Measurements from ENCODE around the gene DOCK3.
"Not testable (repeated sequence)": the region's sequence is repeated elsewhere in the genome, so short reads cannot be mapped to it uniquely, and the experiment has no call there.

DOCK3 gene

DNA sequence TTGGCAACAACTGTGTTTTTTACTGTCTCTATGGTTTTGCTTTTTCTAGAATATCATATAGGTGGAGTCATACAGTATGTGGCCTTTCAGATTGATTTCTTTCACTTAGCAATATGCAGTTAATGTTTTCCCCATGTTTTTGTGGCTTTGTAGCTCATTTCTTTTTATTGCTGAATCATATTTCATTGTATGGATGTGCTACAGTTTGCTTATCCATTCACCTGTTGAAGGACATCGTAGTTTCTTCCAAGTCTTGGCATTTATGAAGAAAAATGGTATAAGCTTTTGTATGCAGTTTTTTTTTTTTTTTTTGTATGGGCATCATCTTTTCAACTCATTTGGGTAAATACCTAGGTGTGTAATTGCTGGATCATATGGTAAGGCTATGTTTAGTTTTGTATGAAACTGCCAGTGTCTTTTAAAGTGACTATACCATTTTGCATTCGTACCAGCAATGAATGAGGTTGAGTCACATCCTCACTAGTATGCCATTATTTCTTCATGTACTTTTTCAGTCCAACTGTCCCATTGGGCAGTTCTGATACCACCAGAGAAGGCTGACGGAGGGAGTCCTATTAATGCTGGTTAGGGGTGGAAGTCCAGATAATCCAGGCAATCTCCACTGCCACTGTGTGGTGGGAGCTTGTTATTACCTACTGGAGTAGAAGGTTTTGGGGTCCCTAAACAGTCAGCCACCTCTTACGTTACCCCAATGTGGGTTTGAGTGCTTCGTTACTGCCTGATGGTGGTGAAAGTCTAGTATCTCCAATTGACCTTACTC lies 210.5 kb downstream of the DOCK3 start:
- no peak for DNase-seq (ENCODE audit: low read depth in 2 of 2)

DNA sequence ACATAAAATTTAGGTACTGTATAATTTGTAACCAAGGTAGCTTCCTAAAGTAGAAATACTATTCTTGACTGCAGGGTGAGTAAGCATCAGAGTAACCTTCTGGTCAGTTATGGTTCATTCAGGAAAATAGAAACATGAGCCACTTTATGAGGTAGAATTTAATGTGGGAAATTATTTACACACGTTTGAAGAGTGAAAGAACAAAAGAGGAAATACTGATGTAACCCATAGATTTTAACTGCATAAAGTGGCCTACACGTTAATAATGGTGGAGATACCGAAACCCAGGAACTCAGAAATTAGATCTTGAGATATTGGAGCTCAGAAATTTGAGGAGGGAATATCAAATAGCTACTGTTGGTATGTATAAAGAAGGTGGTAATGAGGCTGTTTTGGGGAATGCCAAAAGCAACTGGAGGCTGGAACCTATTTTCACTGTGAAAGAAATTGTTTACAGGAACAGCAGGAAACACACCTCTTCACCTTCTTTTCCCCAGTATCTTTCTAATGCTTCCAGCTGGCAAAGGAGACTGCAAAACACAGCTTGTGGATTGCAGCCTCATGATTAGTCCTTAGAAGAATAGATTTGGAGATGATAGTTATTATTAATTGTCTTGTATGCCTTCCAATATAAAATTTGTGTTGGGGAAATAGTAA lies 216.1 kb downstream of the DOCK3 start:
- DNase-seq (ENCODE audit: low read depth in 2 of 2): no peak

DNA sequence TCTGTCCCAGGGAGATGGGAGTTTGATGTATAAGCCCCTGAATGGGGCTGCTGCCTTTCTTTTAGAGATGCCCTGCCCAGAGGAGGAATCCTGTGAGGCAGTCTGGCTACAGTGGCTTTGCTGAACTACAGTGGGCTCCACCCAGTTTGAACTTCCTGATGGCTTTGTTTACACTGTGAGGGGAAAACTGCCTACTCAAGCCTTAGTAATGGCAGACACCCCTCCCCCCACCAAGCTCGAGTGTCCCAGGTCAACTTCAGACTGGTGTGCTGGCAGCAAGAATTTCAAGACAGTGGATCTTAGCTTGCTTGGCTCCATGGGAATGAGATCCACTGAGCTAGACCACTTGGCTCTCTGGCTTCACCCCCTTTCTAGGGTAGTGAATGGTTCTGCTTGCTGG lies 226.4 kb downstream of the DOCK3 start:
- not testable (repeated sequence) for DNase-seq (ENCODE audit: low read depth in 2 of 2)

DNA sequence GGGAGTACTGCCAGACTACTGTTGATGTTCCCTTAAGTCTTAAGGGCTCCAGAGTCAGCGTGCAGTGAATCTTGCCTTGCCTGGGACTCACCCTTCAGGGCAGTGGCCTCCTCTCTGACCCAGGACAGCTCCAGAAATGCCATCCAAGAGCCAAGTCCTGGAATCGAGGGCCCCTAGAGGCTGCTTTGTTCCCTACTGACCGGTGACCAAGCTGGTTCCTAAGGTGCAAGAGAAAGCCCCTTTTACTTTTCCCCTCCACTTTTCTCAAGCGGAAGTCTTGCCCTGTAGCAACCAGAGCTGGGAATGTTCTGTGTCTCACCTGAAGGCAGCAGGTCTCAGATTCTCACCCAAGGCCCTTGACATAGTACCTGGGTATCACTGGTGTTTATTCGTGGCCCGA lies 238.0 kb downstream of the DOCK3 start:
- DNase-seq (ENCODE audit: low read depth in 2 of 2): no peak

DNA sequence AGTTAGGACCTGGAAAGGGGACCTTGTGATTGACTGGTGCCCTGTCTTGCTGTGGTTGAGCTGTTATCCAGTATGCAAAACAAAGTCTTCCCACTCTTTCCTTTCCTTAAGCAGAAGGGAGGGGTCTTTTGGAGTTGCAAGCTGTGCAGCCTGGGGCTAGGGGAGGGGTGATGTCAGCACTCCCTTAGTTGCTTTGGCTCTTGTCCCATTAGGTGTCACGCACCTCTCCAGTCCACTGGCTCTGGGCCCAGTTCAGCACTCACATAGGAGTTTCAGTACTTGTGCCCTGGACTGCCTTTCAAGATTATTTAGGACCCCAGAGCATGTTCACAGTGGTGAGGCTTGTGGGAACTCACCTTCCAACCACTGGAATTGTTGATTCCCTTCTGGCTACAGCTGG lies 238.5 kb downstream of the DOCK3 start:
- no peak for DNase-seq (ENCODE audit: low read depth in 2 of 2)

DNA sequence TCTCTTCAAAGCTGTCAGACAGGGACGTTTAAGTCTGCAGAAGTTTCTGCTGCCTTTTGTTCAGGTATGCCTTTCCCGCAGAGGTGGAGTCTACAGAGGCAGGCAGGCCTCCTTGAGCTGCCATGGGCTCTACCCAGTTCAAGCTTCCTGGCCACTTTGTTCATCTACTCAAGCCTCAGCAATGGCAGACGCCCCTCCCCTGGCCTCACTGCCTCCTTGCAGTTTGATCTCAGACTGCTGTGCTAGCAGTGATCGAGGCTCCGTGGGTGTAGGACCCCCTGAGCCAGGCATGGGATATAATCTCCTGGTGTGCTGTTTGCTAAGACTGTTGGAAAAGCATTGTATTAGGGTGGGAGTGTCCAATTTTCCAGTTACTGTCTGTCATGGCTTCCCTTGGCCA lies 247.3 kb downstream of the DOCK3 start:
- not testable (repeated sequence) for DNase-seq (ENCODE audit: low read depth in 2 of 2)

DNA sequence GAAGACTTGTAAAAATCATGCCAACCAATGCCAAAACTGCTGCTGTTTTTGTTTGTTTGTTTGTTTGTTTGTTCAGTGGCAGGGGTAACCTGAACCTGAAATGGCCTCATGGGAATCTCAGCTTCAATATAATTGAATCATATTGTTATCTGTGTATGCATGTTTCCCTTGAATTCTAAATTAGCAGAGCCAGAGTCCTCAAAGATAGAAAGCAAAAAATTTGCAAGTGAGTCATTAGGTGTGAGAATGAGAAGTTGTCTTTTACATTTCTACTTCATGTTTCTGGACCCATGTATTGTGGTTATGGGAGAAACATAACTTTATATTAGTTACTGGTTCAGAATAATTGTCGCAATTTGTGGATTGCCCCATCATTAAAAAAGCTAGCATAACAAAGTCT lies 249.2 kb downstream of the DOCK3 start:
- DNase-seq (ENCODE audit: low read depth in 2 of 2): no peak

DNA sequence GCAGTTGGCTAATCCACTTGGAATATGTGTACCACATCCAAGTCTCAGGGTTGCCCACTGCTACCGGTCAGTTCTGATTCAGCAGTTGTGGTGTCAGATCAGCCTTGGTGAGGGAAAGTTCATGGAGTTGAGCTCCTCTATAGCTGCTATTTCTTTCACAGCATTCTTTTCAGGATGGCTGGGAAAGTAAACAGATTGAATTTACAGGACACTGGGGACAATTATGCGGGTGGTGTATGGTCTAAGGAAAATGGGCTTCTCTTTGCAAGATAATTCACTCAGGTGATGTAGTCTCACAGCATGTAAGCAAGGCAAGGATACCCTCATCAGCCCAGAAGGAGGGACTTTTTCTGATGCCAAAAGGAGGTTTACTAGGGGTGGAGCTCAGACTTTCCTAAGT lies 249.9 kb downstream of the DOCK3 start:
- no peak for DNase-seq (ENCODE audit: low read depth in 2 of 2)

DNA sequence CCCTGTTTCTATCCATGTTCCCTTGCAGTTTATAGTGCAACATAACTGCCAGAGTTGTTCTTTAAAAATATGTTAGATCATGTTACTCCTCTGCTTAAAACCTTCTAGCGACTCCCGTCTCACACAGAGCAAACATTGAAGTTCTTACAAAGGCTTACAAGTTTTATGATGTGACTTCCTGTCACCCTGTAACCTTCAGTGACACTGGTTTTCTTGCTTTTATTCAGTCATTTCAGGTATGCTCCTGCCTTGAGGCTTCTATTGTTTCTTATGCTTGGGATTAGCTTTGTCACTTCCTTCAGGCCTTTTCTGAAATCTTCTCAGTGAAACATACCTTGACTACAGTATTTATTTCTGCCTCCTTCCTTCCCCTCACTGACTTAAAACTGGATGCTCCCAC lies 252.1 kb downstream of the DOCK3 start:
- DNase-seq (ENCODE audit: low read depth in 2 of 2): no peak

DNA sequence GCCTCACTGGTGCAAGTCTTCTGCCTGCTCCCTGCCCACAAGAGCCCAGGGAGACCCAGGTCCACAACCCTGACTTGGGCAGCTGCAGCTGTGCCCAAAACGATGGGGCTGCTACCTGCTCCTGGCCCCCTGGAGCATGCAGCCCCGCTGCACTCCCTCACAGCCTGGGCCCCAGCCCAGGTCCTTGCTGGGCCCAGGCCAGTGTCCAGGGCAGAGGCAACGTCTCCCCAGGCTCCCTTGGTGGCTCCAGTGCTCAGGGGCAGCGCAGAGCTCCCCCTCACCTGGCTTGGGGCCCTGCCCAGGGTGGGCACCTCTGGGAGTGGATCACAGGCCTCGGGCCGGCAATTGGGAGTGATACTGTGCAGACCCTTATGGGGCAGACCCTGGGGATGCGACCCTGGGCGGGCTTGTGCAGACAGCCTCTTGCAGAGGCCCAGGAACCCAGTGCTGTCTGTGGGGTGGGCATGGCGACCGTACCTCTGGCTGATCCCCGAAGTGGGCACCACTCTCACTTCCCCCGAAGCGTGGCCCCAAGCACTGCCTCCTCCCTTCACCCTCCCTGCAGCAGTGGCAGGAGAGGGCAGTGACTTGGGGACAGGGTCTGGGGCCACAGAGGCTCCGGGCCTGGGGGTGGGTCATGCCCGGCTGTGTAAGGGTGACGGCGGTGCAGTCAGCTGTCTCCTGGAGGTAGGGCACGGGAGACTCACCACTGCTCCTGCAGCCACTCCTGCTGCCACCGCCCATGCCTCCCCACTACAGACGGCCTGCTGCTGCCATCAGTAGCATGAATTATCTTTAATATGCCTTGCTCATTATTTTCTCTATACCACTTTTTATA lies 255.9 kb downstream of the DOCK3 start:
- DNase-seq (ENCODE audit: low read depth in 2 of 2): no peak

DNA sequence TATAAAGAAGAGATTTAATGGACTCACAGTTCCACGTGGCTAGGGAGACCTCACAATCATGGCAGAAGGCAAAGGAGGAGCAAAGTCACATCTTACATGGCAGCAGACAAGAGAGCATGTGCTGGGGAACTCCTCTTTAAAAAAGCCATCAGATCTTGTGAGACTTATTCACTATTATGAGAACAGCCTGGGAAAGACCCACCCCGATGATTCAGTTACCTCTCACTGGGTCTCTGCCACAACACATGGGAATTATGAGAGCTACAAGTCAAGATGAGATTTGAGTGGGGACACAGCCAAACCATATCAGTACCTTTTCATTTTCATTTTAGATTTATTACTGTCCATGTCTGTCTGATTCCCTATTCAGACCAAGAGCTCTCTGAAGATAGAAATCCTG lies 258.2 kb downstream of the DOCK3 start:
- not testable (repeated sequence) for DNase-seq (ENCODE audit: low read depth in 2 of 2)

DNA sequence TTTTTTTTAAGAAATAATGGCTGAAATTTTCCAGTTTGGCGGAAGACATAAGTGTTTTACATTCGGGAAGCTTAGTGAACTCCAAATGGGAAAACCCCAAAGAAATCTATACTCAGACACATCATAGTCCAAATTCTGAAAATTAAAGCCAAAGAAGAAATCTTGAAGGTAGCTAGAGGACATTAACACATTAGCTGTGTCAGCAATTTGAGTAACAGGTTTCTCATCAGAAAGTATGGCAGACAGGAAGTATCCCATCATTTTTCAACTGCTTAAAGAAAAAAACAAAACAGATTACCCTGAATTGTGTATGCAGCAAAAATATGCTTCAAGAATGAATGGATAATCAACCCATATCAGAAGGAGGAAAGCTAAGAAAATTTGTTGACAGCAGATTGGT lies 261.7 kb downstream of the DOCK3 start:
- DNase-seq (ENCODE audit: low read depth in 2 of 2): no peak

DNA sequence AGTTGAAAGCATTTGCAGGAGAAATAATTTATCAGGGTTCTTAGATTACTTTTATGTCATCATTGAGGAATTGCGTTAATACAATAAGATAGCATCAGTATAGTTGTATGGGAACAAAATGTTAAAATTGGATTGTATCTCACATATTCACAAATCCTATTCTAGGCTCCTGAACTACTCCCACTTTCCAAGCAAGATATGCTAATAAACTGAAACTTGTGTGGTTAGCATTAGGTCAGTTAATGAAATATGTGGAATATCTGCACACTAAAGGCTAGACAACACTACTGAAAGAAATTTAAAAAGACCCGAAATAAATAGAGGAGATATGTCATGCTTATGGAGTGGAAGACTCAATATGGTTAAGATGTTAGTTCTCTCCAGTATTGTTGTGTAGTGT lies 272.7 kb downstream of the DOCK3 start:
- DNase-seq (ENCODE audit: low read depth in 2 of 2): no peak

DNA sequence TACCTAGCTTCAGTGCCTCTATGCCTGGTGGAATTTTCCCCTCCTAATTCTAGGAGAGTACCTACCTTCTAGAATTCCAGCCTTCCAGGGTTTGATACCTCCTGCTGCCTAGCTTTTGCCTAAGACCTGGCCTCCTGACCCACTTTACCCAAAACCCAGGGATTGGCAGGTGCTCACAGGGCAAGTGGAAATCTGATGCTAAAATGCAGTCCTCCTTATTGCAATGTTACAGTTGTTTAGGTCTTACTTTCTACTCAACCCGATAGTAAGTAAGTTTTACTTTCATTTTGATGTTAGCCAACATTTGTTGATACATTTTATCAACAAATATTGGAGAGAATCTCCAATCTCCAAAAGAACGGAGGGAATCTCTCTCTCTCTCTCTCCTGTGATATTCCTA lies 275.9 kb downstream of the DOCK3 start:
- no peak for DNase-seq (ENCODE audit: low read depth in 2 of 2)

DNA sequence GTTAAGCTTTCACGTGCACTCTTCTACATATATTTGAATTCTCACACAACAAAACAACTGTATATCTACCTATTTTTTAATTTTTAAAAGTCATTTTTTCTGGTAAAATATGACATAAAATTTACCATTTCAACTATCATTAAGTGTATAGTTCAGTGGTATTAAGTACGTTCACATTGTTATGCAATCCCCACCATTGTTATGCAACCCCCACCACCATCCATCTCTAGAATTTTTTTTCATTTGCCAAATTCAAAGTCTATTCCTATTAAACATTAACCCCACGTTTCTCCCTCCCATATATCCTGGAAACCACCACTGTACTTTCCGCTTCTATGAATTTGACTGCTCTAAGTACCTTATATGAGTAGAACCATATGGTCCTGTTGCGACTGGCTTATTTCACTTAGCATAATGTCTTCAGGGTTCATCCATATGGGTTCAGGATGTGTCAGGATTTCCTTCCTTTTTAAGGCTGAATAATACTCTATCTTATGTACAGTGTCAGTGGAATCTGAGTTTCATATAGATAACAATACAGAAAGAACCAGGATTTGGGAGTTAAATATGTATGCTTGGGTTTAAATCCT lies 279.2 kb downstream of the DOCK3 start:
- no peak for DNase-seq (ENCODE audit: low read depth in 2 of 2)

DNA sequence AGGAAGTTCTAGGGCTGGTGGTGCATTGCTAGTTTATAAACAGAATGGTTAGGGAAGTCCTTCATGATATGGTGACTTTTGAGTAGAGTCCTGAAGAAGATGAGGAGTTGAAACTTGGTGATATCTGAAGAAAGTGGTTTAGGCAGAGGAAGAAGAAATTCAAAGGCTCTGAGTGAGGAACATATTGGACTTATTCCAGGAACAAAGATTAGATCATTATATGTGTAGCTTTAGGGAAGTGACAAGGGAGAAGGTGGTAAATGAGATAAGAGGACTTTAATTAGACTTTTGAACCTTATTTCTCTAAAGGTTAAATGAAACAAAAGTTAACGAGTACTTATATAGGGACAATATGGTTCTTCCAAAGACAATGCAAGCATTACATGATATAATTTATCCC lies 286.7 kb downstream of the DOCK3 start:
- no peak for DNase-seq (ENCODE audit: low read depth in 2 of 2)

DNA sequence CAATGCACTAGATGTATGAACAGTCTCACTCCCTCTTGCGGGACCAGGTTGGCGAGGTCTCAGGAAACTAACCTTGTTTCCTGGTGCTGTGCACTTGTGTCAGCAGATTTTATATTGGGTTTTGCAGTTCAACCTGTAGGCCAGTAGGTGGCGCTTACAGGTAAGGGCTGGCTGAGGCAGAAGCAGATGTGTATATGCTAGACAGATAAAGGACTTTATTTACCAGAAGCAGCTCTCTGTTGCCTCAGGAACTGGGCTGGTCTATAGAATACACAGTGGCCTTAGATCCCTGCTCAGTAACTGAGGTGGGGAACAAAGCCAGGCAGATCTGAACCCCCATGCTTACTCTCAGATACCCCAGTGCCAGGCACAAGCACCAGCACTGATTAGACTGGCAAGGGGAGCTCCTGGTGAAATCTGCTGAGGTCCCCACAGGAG lies 296.8 kb downstream of the DOCK3 start:
- peak; percentile 9 to 24 for DNase-seq (ENCODE audit: low read depth in 2 of 2)

DNA sequence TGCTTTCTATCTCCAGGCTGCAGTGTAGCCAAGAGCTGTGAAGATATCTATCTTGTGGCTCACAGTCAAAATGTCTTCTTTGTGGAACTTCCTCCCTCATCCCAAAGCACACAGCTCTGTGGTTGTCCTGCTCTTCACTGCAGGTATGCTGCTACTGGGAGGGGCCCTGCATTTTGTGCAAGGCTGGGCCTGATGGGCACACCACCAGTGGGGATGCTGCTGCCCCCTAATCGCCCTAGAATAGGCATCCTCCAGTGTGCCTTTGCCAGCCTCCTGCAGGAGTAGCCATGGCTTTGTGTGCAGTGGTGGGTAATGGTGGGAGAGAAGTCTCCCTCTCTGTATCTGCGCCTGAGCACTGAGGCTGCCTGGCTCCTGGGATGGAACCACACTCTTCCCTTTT lies 297.3 kb downstream of the DOCK3 start:
- DNase-seq (ENCODE audit: low read depth in 2 of 2): no peak

DNA sequence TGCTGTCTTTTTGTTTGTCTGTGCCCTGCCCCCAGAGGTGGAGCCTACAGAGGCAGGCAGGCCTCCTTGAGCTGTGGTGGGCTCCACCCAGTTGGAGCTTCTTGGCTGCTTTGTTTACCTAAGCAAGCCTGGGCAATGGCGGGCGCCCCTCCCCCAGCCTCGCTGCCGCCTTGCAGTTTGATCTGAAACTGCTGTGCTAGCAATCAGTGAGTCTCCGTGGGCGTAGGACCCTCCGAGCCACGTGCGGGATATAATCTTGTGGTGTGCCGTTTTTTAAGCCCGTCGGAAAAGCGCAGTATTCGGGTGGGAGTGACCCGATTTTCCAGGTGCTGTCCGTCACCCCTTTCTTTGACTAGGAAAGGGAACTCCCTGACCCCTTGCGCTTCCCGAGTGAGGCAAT lies 303.9 kb downstream of the DOCK3 start:
- DNase-seq (ENCODE audit: low read depth in 2 of 2): not testable (repeated sequence)

DNA sequence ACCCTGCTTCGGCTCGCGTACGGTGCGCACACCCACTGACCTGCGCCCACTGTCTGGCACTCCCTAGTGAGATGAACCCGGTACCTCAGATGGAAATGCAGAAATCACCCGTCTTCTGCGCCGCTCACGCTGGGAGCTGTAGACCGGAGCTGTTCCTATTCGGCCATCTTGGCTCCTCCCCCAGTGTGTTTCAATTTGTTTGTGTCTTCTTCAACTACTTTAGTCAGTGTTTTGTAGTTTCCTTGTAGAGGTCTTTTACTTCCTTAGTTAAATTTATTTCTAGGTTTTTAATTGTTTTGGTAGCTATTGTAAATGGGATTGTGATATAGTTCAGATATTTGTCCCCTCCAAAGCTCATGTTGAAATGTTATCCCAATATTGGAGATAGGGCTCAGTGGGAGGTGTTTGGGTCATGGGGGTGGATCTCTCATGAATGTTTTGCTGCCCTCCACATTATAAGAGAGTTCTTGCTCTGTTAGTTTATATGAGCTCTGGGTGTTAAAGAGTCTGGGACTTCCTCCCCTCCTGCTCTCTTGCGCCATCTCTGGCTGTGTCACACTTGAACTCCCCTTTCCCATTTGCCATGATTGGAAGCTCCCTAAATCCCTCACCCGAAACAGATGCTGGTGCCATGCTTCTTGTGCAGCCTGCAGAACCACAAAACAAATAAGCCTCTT lies 304.4 kb downstream of the DOCK3 start:
- no peak for DNase-seq (ENCODE audit: low read depth in 2 of 2)

DNA sequence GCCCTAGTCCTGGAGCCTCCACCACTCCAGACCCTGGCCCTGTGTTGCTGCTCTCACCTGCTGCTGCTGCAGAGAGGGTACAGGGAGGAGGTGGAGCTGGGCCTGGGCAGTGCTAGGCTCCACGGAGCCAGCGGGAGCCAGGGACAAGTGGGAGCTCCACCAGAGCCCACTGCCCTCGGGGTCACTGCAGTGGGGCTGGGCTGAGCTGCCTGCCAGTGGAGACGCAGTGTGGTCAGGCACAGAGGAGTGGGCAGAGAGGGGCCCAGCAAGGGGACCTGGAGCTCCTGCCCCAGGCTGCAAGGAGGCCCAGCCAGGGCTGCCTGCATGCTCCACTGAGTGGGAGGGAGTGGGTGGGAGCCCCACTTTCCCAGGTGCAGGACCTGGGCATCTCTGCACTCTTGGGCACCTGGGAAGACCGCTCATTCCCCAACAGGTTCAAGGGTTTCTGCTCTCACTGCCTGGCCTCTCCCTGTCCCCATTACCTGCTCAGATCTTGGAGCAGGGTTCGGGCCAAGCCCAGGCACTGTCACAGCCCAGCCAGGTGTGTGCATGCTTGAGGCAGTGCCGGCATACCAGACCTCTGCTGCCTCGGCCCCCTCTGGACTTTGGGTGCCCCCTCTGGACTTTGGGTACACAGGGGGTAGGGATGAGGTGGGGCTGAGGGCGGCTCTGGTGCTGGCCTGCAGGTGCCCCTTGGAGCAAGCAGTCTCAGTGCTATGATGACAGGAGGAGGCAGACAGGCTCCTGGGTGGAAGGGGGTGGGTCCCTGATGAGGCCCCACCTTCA lies 308.0 kb downstream of the DOCK3 start:
- no peak for DNase-seq (ENCODE audit: low read depth in 2 of 2)
